HG02623 (cell line): Measurements from ENCODE around the gene CNTNAP2.

Source experiments
- ATAC-seq: cut with Tn5 transposase; IDR thresholded peaks from one replicate; pipeline ENCODE4 v1.9.1; 2021; ENCODE audit warnings: moderate library complexity; ENCODE audit not compliant: unreplicated experiment

Gene CNTNAP2

DNA sequence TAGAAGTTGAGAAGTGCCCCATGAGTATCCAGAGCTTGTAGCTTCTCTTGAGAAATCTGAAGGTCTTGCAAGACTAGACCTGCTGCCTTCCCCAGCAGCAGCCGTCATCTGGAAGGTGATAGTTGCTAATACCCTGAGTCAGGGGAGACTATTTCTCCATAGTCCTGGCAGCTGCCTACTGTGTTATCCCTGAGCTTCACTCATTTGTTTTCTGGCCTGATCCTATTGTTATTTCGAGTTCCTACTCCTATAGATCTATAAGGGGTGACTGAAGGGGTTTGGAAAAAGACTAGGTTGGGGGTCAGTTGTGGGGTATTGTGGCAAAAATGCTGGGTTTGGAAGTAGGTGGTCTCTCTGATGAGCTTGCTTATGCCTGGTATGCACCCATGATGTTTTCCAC lies 297.8 kb downstream of the CNTNAP2 start:
- ATAC-seq, result no peak

DNA sequence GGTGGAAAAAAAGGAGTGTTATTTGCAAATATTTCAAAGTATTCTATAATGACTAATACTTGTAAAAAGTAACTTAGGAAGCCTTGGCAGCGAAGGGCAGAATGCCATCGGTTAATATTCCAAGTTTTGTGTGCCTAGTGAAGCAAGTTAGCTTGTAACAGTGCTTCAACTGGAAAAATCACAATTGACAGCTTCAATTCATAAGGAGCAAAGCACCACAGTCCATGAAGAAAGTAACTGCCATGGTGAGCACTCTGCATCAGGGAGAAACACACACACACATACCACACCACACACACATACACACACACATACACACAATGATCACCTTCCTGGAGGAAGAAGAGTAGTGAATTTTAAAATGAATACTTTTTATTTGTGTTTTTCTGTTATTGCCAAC lies 298.3 kb downstream of the CNTNAP2 start:
- no peak for ATAC-seq

DNA sequence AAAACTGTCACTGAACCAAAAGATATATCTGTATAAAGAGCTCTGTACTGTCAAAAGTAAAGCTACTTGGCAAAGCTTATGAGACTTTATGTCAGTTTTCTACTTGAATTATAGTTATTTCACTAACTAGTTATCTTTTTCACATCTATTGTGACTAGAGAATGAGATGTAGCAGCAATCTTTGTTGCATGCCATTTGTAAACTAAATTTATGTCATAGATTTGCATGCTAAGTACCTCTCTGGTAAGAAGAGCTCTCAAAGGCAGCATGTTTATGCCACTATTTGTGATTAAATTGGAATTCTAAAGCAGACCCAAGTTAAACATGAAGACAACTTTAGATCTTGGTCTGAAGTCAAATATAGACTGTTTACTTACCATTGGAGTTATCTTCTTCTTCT lies 300.6 kb downstream of the CNTNAP2 start:
- no peak for ATAC-seq

DNA sequence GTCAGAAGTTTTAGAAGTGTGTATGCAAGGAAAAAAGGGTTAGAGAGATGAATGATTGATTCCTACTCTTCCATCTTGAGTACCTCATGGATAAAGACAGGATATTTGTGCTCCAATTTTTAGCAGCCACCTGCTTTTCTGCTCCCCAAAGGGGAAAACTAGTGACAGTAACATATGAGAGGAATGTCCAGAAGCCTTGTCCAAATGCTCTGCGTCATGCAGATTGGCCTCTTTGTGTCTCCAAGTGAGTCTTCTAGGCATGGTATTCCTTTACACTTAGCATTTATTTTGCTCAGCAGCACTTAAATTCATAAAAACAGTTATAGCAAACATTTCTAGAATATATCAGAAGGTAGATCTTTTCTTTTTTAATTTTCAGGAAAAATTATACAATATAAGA lies 306.8 kb downstream of the CNTNAP2 start:
- no peak for ATAC-seq

DNA sequence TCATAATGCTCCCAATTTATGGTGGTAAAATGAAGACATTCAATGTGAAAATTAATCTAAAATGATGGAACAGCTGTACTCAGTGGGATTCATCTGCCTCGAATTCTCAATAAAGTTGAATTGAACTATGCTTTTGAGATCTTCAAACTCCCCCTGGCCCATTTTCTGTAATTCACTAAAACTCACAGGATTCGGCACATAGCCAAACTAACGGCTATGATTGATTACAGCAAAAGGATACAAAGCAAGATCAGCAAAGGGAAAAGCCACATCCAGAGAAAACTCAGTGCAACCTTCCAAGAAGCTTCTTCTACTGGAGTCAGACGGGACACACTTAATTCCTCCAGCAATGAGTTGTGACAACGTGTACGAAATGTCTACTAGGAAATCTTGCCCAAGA lies 307.5 kb downstream of the CNTNAP2 start:
- no peak for ATAC-seq

DNA sequence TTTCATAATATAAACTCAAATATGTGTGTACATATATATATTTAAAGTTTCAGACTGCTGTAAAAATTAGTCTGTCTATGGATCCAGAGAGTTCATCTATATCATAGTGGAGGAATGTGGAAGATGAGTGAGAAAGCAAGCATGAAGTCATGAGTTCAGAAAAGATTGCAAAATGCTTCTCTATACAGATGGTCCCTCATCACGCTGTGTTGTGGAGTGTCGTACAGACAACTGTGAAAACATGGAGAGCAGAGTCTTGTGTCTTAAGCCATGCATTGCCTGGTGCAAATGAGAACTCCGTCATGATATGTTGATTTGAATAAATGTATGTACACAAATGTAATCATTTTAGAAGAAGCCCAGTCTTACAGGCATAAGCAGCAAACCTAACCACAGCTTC lies 316.9 kb downstream of the CNTNAP2 start:
- ATAC-seq, result no peak

DNA sequence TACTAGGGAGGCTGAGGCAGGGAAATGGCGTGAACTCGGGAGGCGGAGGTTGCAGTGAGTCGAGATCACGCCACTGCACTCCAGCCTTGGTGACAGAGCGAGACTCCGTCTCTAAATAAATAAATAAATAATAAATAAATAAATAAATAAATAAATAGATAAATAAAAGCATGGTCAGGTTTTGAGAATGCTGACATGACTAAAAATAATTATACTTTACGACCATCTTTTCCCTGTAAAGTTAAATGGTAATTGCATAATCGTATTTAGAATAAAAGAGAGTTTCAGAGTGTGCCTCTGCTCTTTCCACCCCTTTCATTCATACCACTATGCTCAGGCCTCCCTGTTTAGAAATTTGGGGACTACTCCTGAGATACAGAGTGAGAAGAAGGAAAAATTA lies 326.5 kb downstream of the CNTNAP2 start:
- ATAC-seq, result no peak

DNA sequence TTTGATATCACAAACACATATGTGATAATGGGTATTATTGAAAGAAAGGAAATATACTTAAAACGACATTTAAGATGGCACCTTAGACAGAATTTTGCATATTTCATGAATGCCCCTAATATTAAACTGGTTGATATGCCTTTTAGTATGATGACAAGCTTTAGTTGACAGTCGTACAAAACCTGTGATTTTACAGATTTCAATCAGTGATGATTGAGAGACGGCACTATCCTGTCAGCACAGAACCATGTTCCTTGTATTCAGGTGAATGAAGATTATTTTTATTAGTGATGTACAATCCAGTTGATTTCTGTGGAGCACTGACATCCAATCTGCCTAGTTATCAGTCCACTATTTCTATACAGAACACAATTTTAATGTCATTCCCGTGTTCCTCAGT lies 333.0 kb downstream of the CNTNAP2 start:
- ATAC-seq, result no peak

DNA sequence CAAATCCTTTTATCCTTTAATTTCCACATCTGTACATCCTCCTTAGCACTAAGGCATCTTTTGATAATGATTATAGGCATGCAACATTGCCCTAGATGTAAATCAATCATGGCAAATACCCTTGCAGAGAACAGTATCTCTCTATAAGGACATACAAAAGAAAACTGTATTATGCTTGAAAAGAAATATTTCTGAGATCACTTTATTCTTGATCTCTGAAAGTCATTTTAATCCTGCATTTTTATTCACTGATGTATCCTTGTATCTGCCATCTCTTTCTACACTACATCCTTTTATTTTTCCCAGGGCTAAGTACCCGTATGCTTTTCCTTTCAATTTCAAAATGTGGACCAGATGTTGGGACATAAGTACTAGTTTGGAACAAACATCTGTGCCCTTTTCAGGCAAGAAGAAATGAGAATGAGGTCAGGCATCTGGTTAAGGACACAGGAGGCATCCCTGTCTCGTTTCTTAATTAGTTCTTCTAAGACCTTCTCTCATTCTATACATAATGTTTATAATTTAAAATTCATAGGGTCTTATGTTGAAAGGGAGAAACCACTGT lies 338.6 kb downstream of the CNTNAP2 start:
- no peak for ATAC-seq

DNA sequence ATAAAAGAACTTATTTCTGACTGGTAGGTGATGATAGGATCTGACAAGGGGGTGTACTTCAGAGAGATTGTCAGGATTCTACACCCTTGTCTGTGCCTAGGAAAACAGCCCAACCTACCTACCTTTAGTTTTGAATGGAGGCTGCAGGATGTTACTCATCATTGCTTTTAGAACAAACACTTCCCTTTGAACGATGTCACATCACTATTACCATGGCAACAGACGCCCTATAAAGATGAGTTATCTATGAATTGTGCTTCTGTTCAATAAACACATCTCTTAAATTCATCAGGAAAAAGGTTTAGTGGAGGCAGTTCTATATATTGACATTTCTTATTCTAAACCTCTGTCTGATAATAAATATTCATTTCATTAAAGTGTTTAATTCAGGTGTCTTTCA lies 362.4 kb downstream of the CNTNAP2 start:
- ATAC-seq, result no peak

DNA sequence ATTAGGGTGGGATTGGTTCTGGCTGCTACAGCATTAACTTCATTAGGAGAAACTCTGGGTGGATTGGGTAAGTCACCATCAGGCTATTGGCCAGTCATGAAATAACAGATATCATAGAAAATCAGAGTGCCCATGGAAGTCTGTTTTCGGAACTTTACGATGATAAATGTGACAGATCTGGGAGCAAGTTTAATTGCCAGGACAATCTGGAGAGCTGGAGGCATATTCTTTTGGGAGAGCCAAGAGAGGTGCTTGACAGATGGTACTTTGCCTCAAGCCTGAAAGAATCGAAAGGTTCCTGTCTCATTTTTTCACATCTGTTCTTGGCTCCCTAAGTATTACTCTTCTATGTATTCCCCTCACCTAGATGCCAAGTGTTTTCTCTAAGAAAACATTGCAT lies 369.9 kb downstream of the CNTNAP2 start:
- ATAC-seq, result no peak

DNA sequence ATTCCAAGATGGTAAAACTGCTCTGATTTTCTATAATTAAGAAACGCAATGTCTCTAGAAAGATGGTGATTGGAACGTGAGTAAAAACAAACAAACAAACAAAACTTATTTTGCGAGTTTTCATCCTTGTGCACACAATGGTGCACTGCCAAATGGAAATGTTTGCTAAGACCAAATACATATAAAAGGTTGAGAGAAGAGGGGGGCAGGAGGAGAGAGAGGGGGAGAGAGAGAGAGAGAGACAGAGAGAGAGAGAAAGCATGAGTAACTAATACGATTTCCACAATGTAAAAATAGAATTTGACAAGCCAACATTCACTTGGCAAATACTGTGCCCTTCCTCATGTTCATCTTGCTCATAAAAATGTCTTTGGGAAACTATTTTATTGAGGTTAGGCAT lies 375.4 kb downstream of the CNTNAP2 start:
- ATAC-seq, result no peak

DNA sequence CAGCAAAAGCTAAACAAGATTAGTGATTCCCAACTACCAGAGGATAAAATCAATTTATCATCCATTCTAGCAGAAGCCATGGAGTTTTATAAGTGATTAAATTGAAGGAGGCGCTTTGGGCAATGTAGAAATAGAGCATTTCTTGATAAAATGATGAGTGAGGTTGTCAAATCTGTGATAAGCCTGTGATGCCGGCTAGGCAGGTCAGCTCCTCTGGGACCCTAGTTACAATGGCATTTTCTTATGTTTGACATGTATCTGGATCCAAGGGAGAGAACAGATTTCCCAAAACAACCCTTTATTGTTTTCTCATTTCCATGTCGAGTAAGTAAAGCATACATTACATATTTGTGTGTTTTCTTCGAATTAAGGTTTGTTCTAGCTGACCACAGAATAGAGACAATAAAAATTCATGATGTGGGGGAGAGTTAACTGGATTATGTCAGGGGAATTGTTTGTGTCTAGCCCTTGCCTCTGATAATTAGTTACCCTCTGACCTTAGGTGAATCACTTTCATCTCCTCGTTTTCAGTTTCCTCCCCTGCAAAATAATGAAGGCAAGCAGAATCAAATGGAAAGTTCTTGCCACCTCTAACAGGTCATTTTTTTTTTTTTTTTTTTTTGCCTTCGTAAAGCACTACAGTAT lies 378.5 kb downstream of the CNTNAP2 start:
- no peak for ATAC-seq

DNA sequence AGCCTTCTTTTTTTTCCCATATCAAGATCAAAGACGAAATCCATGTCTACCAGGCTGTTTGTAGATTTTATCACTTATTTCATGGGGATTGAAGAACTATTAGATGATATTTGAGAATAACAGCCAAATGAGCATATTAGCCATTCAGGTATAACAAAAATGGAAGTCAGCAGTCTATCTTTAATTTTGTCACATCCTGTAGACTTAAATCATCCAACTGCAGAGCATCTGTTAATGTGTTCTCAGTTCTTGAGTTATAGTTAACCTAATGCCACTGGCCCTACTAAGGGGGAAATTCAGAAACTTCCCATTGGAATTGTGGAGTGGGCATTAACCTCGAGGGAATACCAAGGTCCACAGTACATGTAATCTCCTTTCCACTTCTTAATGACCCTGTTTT lies 380.1 kb downstream of the CNTNAP2 start:
- ATAC-seq, result no peak

DNA sequence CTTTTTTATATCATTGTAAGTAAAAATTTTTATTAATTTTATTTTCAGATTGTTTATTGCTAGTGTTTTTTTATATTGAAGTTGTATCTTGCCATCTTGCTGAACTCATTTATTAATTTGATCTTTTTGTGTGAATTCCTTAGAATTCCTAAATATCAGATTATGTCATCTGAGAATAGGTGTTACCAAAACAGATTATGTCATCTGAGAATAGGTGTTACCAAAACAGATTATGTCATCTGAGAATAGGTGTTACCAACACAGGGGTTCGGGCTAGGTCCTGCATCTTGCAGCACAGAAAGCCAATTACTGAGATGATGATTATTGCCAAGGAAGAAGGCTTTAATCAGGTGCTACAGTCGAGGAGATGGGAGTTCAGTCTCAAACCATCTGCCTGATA lies 383.4 kb downstream of the CNTNAP2 start:
- ATAC-seq, result no peak

DNA sequence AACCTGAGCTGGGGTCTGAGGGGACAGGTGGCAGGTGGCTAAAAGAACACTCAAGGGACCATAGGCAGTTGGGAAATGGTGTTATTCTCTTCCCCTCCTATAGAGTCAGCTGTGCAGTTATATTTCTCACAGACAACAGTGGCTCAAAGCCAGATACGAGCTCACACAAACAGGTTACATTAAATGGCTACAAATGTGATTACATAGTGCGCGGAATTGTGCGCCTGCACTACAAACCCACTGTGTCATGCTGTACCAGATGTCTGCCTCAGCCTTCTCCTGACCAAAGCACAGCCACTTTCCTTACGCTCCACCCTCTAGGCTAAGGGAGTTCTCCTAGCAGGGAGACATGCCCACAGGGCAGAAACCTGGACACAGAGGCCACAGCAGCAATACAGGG lies 387.2 kb downstream of the CNTNAP2 start:
- ATAC-seq, result no peak

DNA sequence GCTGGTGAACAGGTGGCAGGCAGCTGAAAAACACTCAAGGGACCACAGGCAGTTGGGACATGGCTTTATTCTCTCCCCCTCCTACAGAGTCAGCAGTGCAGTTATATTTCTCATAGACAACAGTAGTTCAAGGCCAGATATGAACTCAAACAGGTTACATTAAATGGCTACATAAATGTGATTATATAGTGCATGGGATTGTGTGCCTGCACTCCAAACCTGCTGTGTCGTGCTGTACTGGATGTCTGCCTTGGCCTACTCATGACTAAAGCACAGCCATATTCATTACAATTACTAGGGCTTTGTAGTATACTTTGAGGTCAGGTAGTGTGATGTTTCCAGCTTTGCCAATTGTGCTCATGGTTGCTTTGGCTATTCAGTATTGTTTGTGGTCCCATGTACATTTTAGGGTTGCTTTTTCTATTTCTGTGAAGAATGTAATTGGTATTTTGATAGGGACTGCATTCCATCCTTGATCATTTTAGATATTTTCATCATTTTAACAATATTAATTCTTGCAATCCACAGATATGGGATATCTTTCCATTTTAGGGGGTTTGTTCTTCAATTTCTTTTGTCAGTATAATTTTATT lies 393.6 kb downstream of the CNTNAP2 start:
- no peak for ATAC-seq

DNA sequence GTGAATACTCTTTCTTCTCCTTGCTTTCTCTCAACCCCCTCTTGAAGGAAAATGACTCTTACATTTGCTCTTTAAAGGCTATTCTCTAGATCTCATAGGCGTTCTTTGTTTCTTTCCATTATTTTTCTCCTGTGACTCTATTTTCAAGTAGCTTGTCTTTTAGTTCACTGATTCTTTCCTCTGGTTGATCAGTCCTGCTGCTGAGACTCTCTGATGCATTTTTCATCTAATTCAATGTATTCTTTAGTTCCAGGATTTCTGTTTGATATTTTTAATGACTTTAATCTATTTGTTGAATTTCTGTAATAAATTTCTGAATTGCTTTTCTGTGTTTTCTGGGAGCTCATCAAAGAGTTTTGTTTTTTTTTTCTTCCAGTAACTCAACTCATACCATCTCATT lies 397.7 kb downstream of the CNTNAP2 start:
- no peak for ATAC-seq

DNA sequence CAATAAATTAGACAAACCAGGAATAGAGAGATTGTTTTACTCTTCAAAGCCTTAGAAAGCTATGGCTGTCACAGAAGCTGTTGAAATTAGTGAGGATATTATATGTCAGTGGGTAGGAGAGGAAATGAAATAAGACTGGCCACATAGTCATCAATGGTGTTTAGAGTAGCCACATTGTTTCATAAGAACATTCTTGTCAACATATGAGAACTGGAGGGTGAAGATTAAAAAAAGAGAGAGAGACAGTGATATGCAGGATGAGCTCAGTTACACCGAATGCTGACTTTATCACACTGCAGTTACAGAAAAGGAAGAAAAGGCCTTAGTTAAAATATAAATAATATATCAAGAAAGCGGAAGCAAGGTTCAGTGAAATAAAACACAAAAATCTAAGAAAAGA lies 412.0 kb downstream of the CNTNAP2 start:
- no peak for ATAC-seq

DNA sequence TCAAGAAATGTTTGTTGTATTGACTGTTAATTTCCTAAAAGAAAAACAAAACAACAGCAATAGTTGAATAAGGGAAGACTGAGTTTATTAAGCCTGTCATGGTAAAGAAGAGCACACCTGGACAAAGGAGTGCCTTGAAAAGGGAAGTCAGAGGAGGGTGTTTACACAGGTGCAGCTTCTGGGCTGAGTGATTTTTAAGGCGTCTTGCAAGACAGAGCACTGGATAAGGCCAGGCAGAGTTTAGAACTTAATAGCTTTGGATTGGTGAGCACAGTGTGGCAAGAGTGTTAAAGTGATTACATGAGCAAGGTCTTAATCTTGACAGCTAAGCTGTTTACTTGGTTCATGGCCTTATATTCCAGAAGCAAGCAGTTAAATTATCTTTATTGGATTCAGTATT lies 423.2 kb downstream of the CNTNAP2 start:
- ATAC-seq, result no peak

DNA sequence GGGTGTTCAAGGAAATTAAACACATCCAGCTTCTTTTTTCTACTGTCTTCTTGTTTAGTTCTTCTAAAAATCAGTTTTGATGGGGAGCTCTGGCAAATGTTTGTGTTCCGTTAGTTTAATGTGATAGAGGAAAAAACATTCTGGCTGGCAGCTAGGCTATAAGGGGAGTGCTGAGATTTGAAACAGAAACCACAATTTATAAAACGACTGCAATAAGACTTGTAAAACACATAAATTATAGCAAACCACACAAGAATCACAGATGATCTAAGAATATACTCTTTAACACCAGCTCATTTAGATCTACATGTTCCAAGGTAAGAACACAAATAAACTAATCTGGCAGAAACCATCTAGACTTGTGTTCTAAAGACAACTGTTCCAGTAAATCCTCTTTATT lies 425.5 kb downstream of the CNTNAP2 start:
- no peak for ATAC-seq

DNA sequence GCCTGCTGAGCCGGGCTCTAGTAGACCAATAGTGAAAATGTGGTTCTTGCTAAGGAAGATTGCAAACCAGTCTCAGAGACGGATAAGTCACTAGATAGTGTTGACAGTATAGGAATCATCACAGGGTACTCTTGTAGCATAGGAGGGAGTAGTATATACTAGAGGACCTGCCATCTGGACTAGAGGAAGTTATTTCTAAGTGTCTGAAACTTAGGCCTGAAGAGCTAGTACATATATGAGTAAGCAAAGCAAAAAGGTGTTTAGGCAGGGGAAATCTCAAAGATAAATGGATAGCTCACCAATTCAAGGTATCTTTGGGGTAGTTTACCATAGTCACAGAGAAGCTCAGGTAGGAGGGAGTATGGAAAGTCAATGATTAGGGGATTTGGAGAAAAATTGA lies 428.1 kb downstream of the CNTNAP2 start:
- no peak for ATAC-seq

DNA sequence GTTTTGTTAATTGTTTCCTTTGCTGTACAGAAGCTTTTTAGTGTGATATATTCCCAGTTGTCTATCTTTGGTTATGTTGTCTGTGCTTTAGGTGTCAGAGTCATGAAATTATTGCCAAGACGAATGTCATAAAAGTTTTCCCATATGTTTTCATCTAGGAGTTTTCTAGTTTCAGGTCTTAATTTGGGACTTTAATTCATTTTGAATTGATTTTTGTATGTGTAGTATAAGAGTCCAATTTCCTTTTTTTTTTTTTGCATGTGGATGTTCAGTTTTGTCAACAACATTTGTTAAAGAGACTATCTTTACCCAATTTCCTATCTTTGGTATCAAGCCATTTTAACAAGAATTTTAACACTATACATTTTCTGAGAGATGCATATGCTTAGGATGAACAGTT lies 432.2 kb downstream of the CNTNAP2 start:
- no peak for ATAC-seq
